Prostate gland (tissue), 2 donors: Measurements from ENCODE around the gene SLC38A11. TPM values are rescaled to one million over a fixed set of nuclear protein-coding genes. Genes with fewer than 3 reads are reported as not detected.
"Not testable (repeated sequence)": the region's sequence is repeated elsewhere in the genome, so short reads cannot be mapped to it uniquely, and the experiment has no call there.

Experiments used
- DNase-seq: peaks from one replicate; pipeline ENCODE4 v3.0.0-alpha.2; 2019; ENCODE audit warnings: low spot score
- H3K27ac ChIP-seq, 2 donors: fragments of 200-600 bp; sonication (generic); 2 replicates each; pipeline ENCODE4 v1.5.1; 2017 to 2019
- H3K27me3 ChIP-seq: fragments of 200-600 bp; sonication (generic); replicated peaks from 2 replicates; pipeline ENCODE4 v1.5.1; 2019; ENCODE audit not compliant: insufficient read depth
- H3K36me3 ChIP-seq, 2 donors: fragments of 200-600 bp; sonication (generic); 1 replicate in 1 of 2; 2 replicates in 1 of 2; pipeline versions ENCODE4 v1.5.1 to v1.8.1; 2017 to 2019
- H3K4me1 ChIP-seq: fragments of 200-600 bp; sonication (generic); replicated peaks from 2 replicates; pipeline ENCODE4 v1.5.1; 2019
- H3K4me3 ChIP-seq, 2 donors: fragments of 200-600 bp; sonication (generic); 2 replicates each; pipeline ENCODE4 v1.5.1; 2017 to 2019
- H3K9me3 ChIP-seq: fragments of 200-600 bp; sonication (generic); 2 replicates; pipeline ENCODE4 v1.5.1; 2017
- POLR2A ChIP-seq: fragments of 450-650 bp; IDR thresholded peaks from one replicate; pipeline ENCODE4 v1.6.1; 2016; ENCODE audit warnings: antibody characterized with exemption, mild to moderate bottlenecking
- POLR2AphosphoS5 ChIP-seq: sonication (generic); formaldehyde crosslinking; IDR thresholded peaks from one replicate; pipeline ENCODE4 v1.6.1; 2017; ENCODE audit warnings: antibody characterized with exemption
- WGBS: methylation state at CpG from one replicate; pipeline ENCODE4 v1.1.5; 2018; 5-methylcytosine and 5-hydroxymethylcytosine counted together
- intact Hi-C: fragments of 100-400 bp; cut with DNase I; formaldehyde crosslinking; loops from one replicate; pipeline ENCODE4 v1.14.2; 2022
- total RNA-seq, 2 donors: library from RNA; depleted of rRNA; stranded (reverse); fragments of >200 nt; gene quantifications; one replicate each; pipeline ENCODE4 v1.1.0, GENCODE V29; 2016
- TF ChIP-seq, protein P1 (sequence below), 4 experiments: fragments of 200-600 bp in 2 of 4; fragments of 450-650 bp in 2 of 4; sonication (generic) in 2 of 4; IDR thresholded peaks; 1 replicate in 3 of 4; 2 replicates in 1 of 4; pipeline ENCODE4 v1.5.1; 2016 to 2019; ENCODE audit warnings: antibody characterized with exemption in 4 of 4, mild to moderate bottlenecking in 2 of 4, moderate library complexity in 2 of 4

SLC38A11 gene
- total RNA-seq, 2 donors from 2014 or later, result 2.8 to 3.0 TPM

DNA sequence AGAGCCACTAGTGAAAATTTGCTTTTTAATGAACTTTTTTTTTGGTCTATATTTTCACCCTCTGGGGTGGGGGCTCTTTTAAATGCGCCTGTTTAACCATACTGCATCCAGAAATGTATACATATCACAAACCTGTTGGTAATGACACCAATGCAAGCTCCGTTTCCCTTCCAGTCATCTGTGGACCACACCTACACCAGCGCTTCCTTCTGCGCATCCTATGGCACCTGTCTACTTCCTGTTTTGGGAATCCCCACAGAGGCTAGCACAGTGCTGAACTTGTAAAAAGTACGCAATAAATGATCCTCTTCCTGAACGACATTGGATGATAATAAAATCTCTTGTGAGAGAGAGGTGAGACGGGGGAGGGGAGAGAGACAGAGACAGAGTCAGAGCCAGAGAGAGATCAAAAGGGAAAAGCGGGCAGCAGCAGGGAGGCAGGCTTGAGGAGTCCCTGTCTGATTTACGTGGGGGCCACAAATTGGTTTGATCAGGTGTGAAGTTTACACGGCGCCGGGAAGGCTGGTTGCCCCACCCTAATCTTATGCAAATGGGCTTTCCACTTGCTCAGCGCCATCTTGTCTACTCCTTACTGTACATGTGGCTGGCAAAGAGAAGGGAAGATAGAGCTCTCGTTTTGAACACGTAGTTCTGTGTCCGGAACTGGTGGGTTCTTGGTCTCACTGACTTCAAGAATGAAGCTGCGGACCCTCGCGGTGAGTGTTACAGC, 38.1 kb upstream of the SLC38A11 start:
- H3K36me3 ChIP-seq, result no peaks in the 10 kb centered on the region
- no peaks in the 10 kb centered on the region for H3K9me3 ChIP-seq
- no peak overlapping the region for H3K4me3 ChIP-seq
- H3K4me1 ChIP-seq, result no peaks in the 10 kb centered on the region
- intact Hi-C loops, result no loop called here
- TF ChIP-seq POLR2AphosphoS5, result no peak
- TF ChIP-seq, protein P1, sequence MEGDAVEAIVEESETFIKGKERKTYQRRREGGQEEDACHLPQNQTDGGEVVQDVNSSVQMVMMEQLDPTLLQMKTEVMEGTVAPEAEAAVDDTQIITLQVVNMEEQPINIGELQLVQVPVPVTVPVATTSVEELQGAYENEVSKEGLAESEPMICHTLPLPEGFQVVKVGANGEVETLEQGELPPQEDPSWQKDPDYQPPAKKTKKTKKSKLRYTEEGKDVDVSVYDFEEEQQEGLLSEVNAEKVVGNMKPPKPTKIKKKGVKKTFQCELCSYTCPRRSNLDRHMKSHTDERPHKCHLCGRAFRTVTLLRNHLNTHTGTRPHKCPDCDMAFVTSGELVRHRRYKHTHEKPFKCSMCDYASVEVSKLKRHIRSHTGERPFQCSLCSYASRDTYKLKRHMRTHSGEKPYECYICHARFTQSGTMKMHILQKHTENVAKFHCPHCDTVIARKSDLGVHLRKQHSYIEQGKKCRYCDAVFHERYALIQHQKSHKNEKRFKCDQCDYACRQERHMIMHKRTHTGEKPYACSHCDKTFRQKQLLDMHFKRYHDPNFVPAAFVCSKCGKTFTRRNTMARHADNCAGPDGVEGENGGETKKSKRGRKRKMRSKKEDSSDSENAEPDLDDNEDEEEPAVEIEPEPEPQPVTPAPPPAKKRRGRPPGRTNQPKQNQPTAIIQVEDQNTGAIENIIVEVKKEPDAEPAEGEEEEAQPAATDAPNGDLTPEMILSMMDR (IDR thresholded peaks at IDR 0.05), result no peak
- TF ChIP-seq POLR2A, result no peak
- no peaks in the 10 kb centered on the region for H3K27me3 ChIP-seq
- no peak for DNase-seq
- 83% methylated on average over 19 of the region's 19 CpGs for WGBS
- no peak overlapping the region for H3K27ac ChIP-seq

DNA sequence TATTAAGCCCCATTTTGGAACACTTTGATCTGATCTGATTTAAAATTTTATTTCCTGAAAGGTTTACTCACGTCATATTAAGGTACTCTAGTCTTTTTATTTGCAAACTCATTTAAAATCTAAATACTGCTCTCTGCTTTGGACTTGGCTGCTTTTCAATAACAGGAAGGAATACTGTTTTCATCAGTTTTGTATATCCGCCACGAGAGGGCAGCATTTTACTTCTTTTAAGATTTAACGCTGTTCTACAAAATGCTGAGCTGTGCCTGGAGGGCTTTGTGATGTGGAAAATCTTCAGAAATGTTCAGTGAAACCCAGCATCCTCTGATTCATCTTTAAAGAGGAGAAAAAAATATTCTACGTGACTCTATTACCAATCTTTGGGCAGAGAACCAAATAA, 37.5 kb upstream of the SLC38A11 start:
- H3K27ac ChIP-seq, result no peak overlapping the region
- intact Hi-C loops, result no loop called here
- peak; percentile 78 for DNase-seq
- WGBS, result 0% methylated on average over 5 of the region's 5 CpGs
- no peaks in the 10 kb centered on the region for H3K9me3 ChIP-seq
- H3K4me3 ChIP-seq, result no peak overlapping the region
- no peaks in the 10 kb centered on the region for H3K36me3 ChIP-seq
- no peaks in the 10 kb centered on the region for H3K4me1 ChIP-seq
- no peaks in the 10 kb centered on the region for H3K27me3 ChIP-seq
- TF ChIP-seq POLR2AphosphoS5, result no peak
- TF ChIP-seq, protein P1 (IDR thresholded peaks at IDR 0.05), result peak in 3 of 4 experiments; percentile 20 to 51 (median 47)

DNA sequence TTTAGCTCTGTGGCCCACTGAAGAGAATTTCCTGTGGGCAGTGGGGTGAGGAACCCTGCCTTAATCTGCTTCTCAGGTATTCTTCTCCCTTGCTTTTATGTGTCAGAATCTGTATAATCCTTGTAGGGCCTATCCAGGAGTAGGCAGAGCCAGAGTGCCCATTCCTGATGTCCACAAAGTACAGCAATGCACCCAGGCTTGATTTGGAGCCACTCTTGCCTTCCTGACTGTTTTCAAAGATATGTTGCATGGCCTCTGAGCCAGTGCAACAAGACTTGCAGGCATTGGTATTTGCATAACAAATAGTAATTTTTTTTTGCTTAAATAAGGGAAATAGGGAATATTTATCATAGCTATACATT, 36.7 kb upstream of the SLC38A11 start:
- H3K27me3 ChIP-seq, H3K4me3 ChIP-seq, H3K4me1 ChIP-seq, H3K9me3 ChIP-seq, H3K36me3 ChIP-seq, DNase-seq, intact Hi-C loops: not testable (repeated sequence)
- peak overlapping the region; percentile 41 to 45 for H3K27ac ChIP-seq

DNA sequence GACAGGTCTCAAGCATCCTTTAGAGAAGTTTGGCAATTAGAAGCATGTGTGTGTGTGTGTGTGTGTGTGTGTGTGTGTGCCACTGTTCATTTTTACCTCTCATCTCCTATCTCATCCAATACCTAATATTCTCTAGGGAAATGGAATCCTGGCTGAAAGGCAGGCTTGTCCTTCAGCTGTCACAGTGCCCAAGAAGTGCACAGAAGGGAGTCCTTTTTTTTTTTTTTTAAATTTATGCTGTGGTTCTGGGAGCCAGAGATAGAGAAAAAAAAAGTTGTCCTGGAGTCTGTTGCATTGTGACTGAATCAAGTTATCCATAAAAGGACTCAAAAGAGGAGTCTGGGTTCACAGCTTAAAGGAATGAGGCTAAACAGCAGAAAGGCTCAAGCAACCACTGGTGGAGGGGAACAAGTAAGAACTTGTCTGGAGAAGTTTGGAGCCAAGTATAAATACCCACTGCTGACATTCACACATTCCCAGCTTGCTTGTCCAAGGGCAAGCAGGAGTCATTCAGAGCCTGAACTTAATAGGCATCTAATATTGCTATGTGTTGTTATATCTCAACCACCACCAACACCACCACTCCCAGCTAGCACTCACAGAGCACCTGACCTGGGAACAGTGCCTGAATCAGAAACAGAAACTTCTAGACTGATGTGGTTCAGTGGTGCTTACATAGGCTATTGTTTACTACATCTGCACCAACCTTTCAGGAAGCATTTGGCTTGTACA, 36.2 kb upstream of the SLC38A11 start:
- H3K9me3 ChIP-seq, H3K27me3 ChIP-seq, H3K4me3 ChIP-seq, intact Hi-C loops, H3K36me3 ChIP-seq, H3K4me1 ChIP-seq: not testable (repeated sequence)
- H3K27ac ChIP-seq, result peak overlapping the region; percentile 41 to 45
- peak; percentile 31 for TF ChIP-seq POLR2AphosphoS5
- peak; percentile 50 for DNase-seq

DNA sequence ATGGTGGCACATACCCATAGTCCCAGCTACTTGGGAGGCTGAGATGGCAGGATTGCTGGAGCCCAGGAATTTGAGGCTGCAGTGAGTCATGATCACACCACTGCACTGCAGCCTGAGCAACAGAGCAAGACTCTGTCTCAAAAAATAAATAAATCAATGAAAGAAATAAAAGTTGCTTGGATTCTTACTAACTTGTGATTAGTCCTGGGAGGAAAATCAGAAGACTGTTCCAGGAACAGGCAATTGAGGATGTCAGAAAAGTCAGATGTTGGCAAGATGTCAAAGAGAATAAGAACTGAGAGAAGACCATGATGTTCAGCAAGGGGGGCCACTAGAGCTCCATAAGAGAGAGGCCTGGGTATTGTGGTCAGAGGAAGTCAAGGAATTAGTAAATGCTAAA, 35.6 kb upstream of the SLC38A11 start:
- intact Hi-C loops, H3K27me3 ChIP-seq, DNase-seq, H3K9me3 ChIP-seq, H3K4me3 ChIP-seq, H3K4me1 ChIP-seq, H3K36me3 ChIP-seq: not testable (repeated sequence)
- H3K27ac ChIP-seq, result peak overlapping the region in 1 of 2 donors; percentile 36

DNA sequence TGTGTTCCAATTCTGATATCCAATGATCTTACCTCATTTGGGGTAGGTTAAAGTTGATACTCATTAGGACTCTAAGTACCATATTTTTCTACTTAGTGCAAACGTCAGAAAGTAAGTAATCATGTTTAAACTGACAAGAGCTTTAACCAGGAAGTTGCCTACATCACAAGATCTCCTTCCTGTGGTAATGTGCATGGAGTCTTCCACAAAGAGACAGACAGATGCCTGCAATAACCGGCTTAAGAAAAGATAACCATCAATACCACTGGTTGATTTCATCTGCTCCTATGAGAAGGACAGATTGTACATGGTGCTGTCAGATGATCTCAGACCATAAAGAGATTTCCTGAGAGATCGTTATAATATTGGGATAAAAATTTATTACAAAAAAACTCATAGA, 33.5 kb upstream of the SLC38A11 start:
- intact Hi-C loops, H3K36me3 ChIP-seq, H3K27me3 ChIP-seq, H3K27ac ChIP-seq, H3K9me3 ChIP-seq, H3K4me1 ChIP-seq, DNase-seq, H3K4me3 ChIP-seq: not testable (repeated sequence)
- WGBS, result 64% methylated on average over 3 of the region's 3 CpGs

DNA sequence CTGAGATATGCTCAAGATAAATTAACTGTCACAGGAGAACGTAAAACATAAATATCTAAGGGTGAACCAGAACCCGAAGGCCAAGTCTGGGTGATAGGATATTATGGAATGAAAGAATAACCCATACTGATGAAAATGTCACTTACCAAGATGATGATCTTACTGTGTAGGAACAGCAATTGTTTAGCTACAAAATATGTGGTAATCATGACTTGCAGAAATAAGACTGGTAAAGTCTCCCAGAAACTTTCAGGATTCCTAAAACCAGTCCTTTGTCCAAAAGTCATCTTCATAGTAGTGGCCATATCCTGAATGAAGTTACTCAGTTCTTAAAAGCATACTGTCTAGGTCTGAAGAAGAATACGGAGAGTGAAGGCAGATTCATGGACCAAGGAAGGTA, 30.7 kb upstream of the SLC38A11 start:
- H3K4me1 ChIP-seq, intact Hi-C loops, DNase-seq, H3K9me3 ChIP-seq, H3K27me3 ChIP-seq, H3K36me3 ChIP-seq, H3K27ac ChIP-seq, H3K4me3 ChIP-seq: not testable (repeated sequence)
- 63% methylated on average over 3 of the region's 3 CpGs for WGBS
